GM18861 (cell line): ENCODE measurements around the gene NSF.

Experiments
- ATAC-seq: cut with Tn5 transposase; IDR thresholded peaks from one replicate; pipeline ENCODE4 v1.9.1; 2021; ENCODE audit not compliant: unreplicated experiment

NSF gene

DNA sequence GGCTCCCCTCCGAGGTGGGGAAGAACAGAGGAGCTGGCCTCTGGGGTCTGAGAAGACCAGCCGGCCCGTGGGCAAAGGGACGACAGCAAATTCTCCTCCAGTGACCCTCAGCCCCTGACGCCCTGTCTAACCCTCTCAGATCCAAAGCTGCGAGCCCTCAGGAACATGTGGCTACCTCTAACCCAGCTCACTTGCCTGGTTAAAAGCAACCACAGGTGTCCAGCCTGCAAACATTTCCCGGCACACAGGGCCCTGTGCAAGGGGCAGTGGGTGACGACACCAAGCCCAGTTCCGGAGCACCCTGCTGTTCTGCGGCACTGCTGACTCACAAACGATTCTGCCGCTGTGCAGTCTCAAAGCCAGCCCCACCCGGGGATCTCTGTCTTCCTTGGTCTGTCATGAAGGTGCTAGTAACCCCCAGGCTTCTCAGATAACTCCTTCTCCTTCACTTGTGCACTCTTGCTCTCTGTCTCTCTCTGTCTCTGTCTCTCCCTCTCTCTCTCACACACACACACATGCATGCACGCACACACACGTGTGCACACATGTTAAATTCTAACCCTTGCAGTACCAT, 205.0 kb downstream of the NSF start:
- ATAC-seq = no peak

DNA sequence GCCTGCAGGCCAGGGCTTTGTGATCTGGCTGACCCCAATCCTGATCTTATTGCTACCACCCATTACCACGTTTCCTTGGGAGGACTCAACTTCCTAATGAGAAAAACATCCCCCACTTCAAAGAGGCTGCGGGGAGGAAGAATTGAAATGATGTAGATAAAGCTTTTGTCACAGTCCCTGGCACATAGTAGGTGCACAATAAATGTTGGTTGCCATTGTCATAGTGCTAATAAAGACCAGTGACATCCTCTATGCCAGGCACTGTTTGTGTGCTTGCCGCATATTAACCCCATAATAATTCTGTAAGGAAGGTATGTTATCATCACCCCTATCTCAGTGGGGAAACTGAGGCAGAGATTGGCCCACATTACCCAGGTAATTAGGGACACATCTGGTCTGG, 205.6 kb downstream of the NSF start:
- ATAC-seq = no peak

DNA sequence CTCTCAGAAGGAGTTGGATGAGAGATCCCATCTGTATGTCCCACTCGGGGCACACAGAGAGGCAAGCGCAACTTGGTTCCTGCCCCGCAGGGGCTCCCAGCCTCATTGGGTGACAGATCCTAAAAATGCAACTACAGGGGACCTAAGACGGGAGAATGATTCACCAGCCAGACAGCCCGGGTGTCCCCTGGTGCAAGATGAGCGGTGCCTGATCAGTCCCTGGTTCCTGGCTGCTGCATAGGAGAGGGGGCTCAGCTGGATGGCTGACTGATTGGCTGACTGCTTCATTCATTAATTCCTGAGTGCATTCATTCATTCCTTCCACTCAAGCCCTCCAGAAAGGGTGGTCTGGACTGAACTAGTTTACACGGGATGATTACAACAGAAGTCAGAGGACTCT, 206.1 kb downstream of the NSF start:
- ATAC-seq = no peak

DNA sequence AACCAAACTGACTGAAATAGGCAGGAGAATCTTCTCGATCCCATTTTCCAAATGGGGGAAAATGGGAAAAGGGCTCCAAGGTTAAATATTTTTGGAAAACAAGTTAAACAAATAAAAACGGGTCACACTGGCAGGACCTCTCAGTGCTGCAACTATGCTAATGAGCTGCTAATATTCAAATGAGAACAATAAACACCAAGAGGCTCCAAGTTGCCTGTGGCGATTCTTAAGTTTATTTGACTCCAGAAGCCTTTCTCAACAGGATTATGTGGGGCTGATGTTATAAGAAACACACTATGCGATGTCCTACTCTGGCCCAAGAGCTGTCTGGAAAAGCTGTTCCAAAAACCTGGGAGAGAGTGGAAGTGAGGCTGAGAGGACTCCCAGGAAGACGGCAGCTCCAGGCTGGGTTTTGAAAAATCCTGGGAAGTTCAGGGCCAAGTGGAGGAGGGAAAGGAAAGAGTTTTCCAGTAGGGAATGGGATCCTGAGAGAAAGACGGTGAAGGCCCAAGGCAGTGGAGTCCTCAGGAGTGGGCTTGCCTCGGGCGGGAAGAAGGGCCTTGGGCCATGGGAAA, 206.6 kb downstream of the NSF start:
- ATAC-seq = no peak

DNA sequence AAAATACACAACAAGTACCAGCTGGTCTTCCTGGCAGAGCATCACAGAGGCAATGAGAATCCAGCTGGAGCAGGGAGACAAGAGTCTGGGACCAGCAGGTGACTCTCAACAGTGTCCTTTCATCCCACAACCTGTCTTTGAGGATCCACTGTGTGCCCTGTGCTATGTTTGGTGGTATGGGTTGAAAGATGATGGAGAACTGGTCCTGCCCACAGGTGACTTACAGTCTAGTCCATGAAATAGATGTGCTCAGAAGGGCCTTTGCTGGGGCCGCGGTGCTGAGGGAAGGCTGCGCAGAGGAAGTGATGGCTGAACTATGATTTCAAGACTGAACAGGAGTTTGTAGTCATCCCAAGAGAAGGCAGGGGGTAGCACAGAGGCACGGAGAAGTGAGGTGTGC, 210.1 kb downstream of the NSF start:
- no peak for ATAC-seq

DNA sequence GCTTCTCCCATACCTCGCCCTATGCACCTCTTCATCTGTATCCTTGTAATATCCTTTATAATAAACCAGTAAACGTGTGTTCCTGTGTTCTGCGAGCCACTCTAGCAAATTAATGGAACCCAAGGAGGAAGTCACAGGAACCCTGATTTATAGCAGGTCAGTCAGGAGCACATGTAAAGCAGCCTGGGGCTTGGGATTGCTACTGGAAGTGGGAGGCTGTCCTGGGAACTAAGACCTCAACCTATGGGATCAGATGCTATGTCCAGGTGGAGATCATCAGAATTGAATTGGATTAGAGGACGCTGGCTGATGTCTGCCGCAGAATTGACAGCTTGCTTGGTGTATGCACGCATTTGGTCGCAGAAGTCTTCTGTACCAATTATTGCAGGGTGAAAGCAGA, 212.3 kb downstream of the NSF start:
- ATAC-seq = no peak

DNA sequence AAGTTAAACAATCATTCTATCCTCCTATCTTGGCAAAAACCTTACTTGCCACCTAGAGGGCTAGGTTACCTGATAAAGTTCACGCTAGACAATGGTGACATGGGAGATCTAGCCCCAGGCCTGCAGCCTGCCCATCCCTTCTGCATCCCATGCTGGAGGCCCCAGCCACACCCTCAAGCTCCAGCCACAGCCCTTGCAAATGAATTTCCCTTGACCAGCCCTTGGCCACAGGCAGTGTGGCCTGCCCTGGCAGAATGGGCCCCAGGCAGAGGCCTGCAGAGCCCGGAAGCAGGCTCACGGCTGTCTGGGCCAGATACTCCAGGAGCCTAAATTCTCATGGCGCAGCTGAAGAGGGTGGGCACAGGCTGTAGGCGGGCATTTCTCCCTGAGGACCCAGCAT, 213.1 kb downstream of the NSF start:
- no peak for ATAC-seq

DNA sequence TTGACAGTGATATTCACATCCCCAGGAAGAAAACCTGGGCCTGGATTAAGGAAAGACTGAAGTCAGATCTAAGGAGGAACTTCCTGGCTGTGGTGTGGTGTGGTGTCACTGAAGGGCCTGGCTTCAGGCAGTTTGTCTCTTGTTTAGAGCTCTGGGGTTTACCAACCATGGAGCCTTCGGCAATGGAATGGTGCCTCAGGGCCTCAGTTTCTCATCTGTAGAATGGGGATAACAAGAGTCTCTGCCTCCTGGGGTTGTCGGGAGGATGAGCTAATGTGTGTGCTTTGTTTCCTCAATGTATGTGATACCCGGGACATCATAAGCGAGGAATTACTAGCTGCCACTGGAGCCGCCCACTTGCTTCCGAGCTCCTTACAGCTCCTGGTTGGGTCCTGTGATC, 215.3 kb downstream of the NSF start:
- ATAC-seq = no peak
